Muscle of back (tissue), 11 donors: ENCODE results near the gene SH3PXD2A. TPM values are rescaled to one million over a fixed set of nuclear protein-coding genes. Genes with fewer than 3 reads are reported as not detected.
"Not testable (repeated sequence)": the region's sequence is repeated elsewhere in the genome, so short reads cannot be mapped to it uniquely, and the experiment has no call there.

ENCODE experiments used
- DNase-seq, 3 donors: peaks; one replicate each; pipeline versions ENCODE4 v3.0.0 to v3.0.0-alpha.2; 2013
- polyA plus RNA-seq, 10 donors: library from polyadenylated mRNA; unstranded; fragments of 120-200 nt; gene quantifications; one replicate each; pipeline ENCODE4 v1.2.1, GENCODE V29; 2013; ENCODE audit not compliant: insufficient read length in 10 of 10

The SH3PXD2A gene
- polyA plus RNA-seq, 10 donors = 72.3 to 88.0 (median 76.6) TPM

DNA sequence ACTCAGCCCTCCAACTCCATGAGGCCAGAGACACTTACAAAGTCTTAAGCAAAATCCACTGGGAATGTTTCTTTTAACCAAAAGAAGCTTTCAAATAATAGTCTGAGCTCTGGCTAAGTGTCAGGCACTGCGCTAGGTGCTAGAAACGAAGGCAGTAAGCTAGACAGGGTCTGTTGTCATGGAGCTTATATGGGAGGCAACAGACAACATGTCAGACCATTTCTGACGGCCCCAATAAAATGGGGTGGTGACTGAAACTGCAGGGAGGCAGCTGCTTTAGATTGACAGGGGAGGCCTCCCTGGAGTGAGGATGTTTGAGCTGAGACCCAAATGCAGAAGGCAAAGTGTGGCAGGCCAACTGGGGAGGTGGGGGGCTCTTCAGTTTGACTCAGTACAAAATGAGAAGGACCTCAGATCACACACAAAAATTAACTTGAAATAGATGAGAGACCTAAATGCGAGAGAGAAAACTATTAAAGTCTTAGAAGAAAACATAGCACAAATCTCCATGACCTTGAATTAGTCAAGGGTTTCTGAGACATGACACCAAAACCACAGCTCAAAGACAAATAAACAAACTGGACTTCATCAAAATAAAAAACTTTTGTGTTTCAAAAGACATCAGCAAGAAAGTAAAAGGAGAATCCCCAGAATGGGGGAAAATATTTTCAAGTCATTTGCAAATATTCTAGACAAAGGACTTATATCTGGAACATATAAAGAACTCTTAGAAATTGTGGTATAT, 40.6 kb downstream of the SH3PXD2A start:
- DNase-seq = no peak

DNA sequence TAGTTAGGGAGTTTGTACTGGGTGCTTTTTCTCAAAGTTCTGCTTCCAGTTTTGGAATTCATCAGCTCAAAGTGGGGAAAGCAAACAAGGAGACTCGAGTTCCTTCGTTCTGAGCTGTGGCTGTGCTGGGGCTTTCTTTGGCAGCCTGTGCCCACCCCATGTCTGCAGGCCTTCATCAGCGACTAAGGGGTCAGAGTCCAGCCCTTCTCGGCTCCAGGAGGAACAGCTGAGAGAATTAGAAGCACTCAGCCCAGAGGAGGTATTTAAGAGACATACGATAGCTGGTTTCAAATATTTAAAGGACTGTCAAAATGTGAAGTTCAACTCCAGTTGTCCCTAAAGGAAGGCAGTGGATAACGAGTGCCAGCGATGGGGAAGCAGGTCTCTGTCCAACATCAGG, 41.3 kb downstream of the SH3PXD2A start:
- no peak for DNase-seq

DNA sequence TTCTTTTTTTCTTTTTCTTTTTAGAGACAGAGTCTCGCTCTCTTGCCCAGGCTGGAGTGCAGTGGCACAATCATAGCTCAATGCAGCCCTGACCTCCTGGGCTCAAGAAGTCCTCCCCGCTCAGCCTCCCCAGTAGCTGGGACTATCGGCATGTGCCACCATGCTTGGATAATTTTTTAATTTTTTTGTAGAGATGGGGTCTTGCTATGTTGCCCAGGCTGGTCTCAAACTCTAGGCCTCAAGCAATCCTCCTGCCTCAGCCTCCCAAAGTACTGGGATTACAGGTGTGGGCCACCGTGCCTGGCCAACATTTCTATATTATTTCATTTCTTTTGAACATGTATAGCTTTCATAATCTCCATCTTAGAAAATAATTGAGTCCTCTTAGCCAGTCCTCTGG, 42.1 kb downstream of the SH3PXD2A start:
- DNase-seq = not testable (repeated sequence)

DNA sequence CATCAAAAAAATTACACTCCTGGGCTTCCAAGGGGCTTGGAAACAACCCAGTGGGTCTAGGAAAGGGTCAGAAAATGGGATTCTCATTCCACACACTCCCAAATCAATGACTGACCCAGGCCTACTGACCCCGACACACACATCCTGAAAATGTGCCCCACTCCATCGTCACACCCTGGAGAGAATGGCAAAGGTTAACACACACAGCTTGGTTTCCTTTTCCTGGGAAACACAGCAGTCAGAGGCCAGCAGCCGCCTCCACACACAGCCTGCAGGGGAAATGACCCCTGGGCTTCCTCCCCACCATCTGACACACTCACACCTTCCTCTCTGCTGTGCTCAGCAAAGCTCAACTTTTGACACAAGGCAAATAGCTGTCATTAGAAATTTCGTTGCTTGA, 42.9 kb downstream of the SH3PXD2A start:
- no peak for DNase-seq

DNA sequence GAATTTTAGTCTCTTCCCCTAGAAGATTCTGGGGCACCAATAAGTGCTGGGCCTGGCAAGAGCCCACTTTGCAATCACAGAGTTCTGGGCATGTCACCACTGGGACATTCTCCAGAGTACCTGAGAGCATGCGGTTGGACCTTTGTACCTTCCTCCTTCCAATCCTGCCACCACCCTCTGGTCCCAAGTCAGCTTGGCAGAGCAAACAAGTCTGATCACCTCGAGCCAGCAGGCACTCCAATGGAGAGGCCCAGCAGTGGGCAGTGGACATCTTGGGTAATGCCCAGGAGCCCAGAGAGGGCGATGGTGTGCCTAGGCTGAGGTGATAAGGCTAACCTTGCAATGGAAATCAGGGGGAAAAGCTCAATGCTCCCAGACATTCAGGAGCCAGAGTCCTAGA, 43.4 kb downstream of the SH3PXD2A start:
- DNase-seq = no peak

DNA sequence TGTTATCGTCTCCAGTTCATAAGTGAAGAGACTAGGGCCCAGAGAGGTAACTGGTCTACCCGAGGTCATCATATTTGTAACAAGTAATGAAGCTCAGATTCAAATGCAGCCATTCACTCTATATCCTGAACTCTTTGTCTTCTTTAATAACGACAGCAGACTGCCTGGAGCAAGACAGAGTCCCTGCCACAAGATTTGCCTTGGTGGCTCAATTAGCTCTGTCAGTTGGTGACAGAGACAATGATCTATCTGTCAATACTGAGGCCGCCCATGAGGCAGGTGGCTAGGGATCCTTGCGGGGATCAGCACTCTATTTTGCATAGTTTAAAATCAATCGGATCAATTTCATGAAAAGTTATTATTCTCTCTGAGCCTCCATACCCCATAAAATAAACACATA, 43.9 kb downstream of the SH3PXD2A start:
- no peak for DNase-seq

DNA sequence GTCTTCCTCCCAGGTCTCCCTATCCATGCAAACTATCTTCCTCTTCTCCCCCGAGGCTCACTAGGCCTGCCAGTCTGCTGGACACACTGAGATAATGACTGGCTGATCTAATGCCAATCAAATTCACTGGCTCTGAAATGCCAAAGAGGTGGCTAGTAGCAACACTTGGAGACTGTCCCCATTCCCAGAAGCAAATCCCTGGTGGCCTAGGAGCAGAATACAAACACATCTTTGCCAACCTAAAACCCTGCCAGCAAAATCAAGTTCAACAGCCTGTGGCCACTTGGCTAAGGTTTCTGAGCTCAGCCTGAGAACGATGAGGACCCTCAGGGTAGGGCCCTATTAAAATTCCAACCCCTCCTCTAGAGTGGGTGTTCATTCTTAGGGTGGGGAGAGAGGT, 46.6 kb downstream of the SH3PXD2A start:
- no peak for DNase-seq

DNA sequence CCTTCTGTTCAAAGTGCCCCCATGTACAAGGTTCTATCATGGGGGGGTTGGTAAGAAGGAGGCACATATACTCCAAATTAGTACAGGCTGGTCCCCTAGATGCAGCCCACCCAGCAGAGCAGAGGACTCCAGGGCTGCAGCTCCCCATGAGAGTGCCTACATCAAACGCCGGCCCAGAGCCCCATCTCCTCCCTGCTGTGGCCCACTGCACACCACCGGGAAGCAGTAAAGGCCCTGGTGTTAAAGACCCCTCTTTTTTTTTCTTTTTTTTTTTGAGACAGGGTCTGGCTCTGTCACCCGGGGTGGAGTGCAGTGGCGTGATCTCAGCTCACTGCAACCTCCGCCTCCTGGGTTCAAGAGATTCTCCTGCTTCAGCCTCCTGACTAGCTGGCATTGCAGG, 47.4 kb downstream of the SH3PXD2A start:
- DNase-seq = no peak

DNA sequence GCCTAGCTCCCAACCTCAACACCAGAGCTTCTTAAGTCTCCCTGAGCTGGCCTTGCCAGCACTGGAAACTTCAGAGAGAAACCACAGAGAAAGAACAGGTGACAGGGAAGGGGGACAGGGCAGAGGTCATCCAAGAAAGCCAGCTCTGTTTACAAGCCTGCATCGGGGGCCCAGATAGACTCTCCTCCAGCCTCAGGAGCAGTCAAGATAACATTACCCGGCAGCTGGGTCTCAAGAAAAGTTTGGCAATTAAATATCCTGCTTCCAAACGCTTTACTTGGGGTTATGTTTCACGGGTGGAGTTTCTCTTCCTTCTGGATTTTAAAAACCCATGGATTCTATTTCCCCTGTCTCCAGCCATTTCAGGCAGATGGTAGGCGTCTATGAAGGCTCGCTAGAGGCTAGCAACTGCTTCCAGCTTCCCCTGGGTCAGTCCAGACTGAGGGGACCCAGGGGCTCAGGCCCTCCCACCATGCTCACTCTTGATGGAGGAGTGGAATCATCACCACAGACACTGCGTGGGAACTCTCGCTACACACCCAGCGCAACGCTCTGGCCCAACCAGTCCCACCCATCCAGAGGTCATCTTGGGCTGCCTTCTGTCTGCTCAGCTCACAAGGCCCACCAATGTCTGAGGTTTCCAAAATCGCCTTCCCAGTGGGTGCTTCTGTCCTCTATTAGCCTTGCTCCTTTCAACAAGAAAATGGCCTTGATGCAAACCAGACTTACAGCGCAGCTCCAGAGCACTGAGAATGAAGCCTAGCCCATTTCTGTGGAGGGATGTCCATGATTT, 48.8 kb downstream of the SH3PXD2A start:
- DNase-seq = no peak

DNA sequence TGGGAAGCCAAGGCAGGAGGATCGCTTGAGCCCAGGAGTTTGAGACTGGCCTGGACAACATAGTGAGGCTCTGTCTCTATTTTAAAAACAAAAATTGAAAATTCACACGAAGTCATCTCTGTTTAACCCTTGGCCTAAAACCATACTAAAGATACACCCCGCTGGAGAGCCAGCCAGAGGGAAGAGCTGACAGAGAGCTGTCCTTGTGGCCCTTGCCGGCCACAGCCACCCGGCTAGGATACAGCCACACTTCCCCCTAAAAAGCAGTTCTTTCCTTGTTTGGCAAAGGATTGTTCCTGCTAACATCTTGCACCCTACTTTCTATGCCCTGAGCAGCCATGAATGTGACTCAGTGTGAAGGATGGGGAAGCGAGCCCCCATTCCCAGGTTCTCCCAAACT, 49.6 kb downstream of the SH3PXD2A start:
- no peak for DNase-seq

DNA sequence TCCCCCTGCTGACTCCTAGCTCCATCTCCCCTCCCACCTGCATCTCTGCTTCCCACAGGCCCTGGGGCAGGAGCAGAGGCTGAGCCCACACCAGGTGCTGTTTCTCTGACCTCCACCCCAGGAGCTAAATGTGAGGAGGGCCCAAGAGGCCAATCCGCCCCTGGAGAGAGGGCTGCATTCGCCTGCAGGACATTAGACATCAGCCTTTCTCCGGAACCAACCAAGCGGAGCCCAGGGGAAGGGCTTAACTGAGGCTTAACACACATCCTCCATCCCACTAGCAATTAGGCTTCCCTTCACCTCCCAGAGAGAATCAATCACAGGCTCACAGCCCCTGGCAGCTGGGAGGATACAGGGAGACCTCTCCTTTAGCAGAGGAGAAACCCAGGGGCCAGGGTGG, 50.5 kb downstream of the SH3PXD2A start:
- DNase-seq = no peak

DNA sequence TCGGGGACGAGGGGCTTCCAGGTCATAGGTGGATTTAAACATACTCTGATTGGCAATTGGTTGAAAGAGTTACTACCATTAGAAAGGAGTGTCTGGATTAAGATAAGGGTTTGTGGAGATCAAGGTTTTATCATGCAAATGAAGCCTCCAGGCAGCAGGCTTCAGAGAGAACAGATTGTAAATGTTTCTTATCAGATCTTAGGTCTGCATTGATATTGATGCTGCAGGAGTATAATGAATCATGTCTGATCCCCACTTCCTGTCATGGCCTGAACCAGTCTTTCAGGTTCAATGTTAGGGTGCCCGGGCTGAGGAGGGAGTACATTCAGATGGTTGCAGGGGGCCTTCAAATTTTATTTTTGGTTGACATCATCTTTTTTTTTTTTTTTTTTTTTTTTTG, 51.4 kb downstream of the SH3PXD2A start:
- DNase-seq = no peak

DNA sequence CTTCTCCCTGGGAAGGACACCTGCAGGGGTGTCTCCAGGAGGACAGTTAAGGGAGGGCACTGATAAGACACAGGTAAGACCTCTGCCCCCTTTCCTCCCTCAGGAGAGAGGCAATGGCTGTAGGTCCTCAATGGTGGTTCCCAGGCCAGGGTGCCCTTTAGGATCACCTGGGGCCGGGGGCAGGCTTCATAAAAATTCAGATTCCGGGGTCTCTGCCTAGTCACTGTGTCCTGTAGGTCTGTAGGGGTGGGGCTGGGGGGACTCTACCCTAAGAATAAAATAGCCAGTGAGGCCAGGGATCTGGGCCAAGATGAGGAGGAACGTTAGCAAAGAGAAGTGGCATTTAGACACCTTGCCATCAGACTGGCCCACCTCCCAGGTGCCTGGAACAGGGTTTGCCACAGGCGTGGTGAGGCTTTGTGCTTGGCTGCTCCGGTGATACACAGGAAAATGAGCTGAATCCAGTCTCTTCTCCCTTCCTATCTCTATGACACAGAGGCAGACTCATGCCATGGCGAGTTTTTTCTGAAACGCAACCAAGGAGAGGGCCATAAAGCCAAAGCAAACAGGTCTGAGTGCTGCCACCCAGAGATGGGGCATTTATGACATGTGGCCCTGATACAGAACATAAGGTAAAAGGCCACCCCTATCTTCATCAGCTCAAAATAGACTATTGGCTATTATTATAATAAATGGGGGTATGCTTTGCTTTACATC, 52.6 kb downstream of the SH3PXD2A start:
- DNase-seq = no peak

DNA sequence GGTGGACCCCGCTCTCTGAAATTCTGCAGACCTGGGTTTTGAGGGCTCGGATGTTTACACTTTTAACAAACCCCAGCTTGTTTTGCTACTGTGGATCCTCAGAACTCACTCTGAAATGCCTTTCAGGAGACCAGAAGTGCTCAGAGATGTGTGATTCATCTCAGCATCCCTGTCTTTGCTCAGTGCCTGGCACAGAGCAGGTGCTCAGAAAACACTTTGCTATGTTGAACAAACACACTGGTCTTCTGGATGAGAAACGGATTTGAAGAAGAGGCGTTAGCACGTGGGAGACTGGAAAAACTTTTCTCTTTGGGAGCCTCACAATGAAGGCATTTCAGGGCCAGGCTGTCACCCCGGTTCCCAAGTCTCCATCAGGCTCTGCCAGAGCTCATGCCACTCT, 53.3 kb downstream of the SH3PXD2A start:
- no peak for DNase-seq

DNA sequence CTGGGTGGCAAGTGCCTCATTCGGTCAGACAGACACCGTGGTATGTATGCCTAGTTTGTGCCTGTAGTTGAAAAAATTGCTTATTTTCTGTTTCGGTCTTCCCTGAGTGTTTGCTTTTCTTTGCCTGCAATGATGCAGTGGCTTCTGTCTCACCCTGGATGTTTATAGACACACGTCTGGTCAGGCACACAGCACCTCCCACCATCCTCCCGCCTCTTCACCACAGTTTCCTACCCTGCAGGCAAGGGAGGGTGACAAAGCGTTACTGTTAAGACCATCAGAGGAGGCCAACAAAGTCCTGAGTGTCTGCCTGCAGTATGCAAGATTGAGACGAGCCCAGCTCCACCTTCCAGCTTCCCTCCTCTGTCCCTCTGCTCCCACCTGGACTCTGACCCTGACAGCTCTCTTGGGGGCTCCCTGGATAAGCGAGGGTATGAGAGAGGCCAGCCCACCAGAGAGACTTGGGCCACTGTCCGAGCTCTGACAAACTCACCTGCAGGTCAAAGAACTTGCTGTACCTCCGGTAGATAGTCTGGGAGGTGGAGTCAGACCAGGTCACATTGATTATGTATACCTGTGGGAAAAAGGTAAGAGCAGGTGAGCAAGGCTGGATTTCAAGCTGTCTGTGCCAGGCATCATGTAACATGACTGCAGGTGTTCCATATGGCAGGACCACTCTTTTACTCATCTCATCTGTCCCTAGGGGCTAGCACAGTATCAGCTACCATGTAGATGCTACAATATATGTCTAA, 54.4 kb downstream of the SH3PXD2A start:
- DNase-seq = no peak

DNA sequence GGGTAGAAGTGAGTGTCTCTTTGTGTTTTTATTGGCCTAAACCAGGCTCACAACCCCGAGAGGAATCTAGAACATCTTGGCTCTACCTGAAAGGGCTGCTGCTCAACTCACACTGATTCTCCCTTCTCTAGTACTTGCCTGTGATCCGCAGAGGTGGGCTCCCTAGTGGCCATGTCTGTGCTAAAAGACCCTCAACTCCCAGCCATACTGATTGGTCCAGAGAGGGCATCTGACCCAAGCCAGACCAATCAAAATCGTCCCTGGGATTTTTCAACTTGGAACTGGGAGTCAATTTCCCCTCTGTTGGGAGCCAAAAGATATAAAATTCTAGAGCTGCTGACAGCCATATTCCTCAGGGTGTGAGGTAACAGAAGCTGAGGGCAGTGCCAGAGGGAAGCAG, 55.3 kb downstream of the SH3PXD2A start:
- DNase-seq = no peak

DNA sequence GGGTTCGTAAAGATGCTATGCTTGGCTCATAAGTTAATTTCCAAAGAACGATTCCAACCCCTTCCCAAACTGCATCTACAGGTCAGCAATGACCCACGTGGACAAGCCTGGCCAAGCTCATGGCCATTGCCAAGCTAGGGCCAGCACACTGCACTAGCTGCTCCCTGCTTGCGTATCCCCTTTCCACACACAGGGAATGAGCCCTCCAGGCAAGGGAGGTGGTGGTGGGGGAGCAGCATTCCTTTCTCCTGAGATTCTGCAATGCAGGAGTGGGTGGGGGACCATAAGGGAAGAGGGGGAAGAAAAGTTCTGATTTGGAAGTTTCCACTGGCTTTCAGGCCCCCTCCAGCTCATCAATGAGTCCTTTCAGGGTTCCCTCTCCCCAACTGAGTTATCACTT, 56.0 kb downstream of the SH3PXD2A start:
- DNase-seq = no peak

DNA sequence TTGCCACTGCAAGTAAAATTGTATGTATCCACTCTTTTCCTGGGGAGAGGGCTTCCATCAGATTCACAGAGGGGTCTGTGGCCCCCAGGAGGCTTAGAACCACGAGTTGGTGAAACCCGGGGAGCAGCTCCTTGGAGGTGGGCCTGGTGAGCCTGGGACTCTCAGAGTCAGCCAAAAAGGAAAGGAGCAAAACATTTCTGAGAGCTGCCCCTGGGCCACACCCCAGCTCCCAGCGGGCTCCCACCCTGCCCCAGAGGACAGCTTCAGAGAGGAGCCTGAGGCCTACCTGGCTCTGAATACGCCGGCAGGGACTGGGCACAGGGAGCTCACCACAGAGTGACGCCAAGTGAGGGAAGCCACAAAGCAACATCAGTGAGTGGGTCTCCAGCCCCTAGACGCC, 56.9 kb downstream of the SH3PXD2A start:
- DNase-seq = no peak

DNA sequence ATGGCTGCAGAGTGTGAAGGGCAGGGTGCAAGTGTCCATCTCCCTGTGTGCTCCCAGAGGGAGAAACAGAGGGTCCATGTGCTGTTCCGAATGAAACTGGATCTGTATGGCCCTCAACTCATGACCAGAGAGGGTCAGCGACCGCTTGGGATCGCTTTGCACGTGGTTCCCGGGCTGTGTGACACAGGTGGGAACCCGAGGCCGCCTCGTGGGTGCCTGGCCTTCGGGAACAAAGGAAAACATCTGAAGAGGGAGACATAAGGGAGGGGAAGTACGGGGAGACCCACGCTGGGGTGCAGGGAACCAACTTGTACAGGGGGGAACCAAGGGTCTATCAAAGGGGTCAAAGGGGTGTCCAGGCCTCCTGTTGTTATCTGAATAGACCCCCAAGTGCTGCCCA, 57.5 kb downstream of the SH3PXD2A start:
- no peak for DNase-seq

DNA sequence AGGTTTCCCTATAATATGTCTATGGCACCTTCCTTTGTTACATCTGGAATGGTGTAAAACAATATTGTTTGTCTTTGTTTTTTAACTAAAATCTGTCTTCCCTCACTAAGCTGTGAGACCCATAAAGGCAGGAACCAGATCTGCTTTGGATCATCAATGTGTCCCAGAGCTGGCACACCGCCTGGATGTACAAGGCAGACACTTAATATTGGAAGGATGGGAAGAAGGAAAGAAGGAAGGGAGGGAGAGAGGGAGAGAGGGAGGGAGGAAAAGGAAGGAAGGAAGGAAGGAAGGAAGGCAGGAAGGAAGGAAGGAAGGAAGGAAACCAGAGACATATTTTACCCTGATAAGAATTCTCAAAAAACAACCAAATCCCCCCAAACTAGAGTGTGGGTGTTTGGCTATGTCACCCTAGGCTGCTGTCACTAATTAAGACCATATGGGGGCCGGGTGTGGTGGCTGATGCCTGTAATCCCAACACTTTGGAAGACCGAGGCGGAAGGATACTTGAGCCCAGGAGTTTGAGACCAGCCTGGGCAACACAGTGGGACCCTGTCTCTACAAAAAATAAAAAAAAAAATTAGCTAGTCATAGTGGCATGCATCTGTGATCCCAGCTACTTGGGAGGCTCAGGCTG, 59.6 kb downstream of the SH3PXD2A start:
- DNase-seq = peak in 1 of 3 donors; percentile 42

DNA sequence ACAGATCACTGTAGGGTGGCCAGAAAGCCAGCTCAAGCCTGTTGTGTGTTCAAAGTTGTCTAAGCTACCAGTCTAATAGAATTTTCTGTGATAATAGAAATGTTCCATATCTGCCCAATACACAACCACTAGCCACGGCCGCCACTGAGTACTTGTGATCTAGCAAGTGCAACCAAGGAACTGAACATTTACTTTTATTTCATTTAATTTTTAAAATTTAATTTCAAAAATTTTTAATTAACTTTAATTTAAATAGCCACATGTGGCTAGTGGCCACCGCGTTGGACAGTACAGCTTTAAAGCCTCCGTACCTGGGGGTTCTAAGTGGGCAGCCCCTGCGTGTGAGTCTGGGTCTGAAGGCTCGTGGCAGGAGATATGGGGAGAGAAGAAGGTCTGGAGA, 60.4 kb downstream of the SH3PXD2A start:
- DNase-seq = no peak
